Fibroblast of mammary gland (primary cell): ENCODE measurements around the gene ST6GALNAC4.

Source experiments
- DNase-seq: peaks from one replicate; pipeline ENCODE4 v3.0.0-alpha.2; 2010; ENCODE audit warnings: low read depth
- H3K4me3 ChIP-seq: 2 replicates; pipeline ENCODE4 v1.5.1; 2011; ENCODE audit warnings: low read depth, mild to moderate bottlenecking, low read length, moderate library complexity; ENCODE audit not compliant: control insufficient read depth
- CTCF ChIP-seq: conservative IDR thresholded peaks from 2 replicates; pipeline ENCODE4 v1.5.1; 2011; ENCODE audit warnings: low read depth, low read length, inconsistent platforms; ENCODE audit not compliant: control insufficient read depth, insufficient read depth

The ST6GALNAC4 gene

DNA sequence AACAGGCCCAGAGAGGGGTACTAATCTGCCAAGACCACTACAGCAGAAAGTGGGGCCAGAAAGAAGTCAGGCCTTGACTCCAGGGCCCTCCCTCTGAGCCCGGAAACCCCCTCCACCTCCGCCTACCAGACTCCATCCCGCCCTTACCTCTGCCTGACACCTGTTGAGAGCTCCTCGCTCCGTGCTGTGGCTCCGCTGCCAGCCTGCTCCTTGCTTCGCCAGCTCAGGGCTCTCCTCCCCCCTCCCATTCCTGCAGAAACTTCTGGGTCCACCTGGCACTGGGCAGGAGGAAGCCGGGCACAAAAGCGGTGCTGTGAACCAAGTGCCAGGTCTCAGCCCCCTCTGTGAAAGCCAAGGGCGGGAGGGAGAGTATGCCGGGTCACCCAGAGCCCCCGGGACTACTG is 11.1 kb downstream of the ST6GALNAC4 start:
- TF ChIP-seq CTCF: no peak
- DNase-seq: no peak
- no peak overlapping the region for H3K4me3 ChIP-seq

GRCh38 chr9:127905004-127905728 is 11.7 kb downstream of the ST6GALNAC4 start:
- no peak for DNase-seq
- TF ChIP-seq CTCF: no peak
- no peak overlapping the region for H3K4me3 ChIP-seq

DNA sequence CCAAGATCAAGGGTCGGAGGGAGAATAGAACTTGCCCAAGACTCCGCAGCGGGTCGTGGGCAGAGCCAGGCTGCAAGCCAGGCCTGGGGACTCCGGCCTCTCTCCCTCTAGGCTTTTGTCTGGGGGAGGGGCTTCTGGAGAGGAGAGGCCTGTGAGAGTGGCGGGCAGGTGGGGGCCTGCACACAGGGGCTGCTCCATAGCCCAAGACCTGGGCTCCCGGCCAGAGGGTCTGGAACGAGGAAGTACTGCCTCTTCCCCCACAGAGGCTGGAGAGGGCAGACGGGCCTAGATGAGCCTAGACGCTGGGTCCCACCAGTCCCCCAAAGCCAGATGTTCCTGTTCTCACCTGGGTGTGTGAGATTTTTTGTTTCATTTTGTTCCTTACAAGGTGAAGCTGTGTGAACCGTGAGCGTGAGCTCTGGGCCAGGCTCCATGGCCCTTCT is 12.3 kb downstream of the ST6GALNAC4 start:
- DNase-seq: no peak

GRCh38 chr9:127903557-127904475 is 13.0 kb downstream of the ST6GALNAC4 start:
- DNase-seq: no peak
- H3K4me3 ChIP-seq: no peak overlapping the region
- no peak for TF ChIP-seq CTCF

More for the DNA sequence above, 12.3 kb downstream of the ST6GALNAC4 start:
- TF ChIP-seq CTCF: no peak
- no peak overlapping the region for H3K4me3 ChIP-seq

GRCh38 chr9:127899128-127899943 is 17.5 kb downstream of the ST6GALNAC4 start, which contains the start of gene ST6GALNAC6:
Gene ST6GALNAC6 (minus strand): TSS chr9:127899603. CDS start chr9:127897981, 1,622 bp downstream.
- DNase-seq: peak; percentile 63
- peak within 1 kb of the TSS; percentile 85 for H3K4me3 ChIP-seq
- TF ChIP-seq CTCF: no peak
